H1 (cell line): ENCODE data around the gene CAMK1G. TPM values are rescaled to one million over a fixed set of nuclear protein-coding genes. Genes with fewer than 3 reads are reported as not detected.

Experiments used
- MAFK ChIP-seq: IDR thresholded peaks from 2 replicates; pipeline ENCODE4 v1.6.1; 2012; ENCODE audit warnings: low read depth, mild to moderate bottlenecking, improper control_type of control experiment, low read length
- polyA plus RNA-seq, 7 experiments: library from polyadenylated mRNA; depleted of rRNA in 3 of 7; stranded (reverse) in 5 of 7; unstranded in 2 of 7; fragments of >200 nt in 5 of 7; fragments of 200-250 nt in 2 of 7; gene quantifications; 1 replicate in 5 of 7; 2 replicates in 1 of 7; 4 replicates in 1 of 7; pipeline versions ENCODE4 v1.2.1 to v1.2.3, GENCODE V29; 2011 to 2013; ENCODE audit warnings: missing spikeins in 2 of 7, mixed read lengths in 2 of 7
- total RNA-seq: library from RNA; stranded (reverse); fragmentation: NEBNext Ultra II Directional; extraction: Animal tissue kit (Norgen Biotek cat#: 25700); gene quantifications from 2 replicates; pipeline ENCODE4 v1.2.1, GENCODE V29; 2021
- TF ChIP-seq, protein P1 (sequence below): fragments of 300-600 bp; sonication (generic); IDR thresholded peaks from 2 replicates; pipeline ENCODE4 v1.7.1; 2012; ENCODE audit warnings: low read length, moderate library complexity, mild to moderate bottlenecking, inconsistent platforms; ENCODE audit not compliant: insufficient replicate concordance
- TF ChIP-seq, protein P2 (sequence below): IDR thresholded peaks from 2 replicates; pipeline ENCODE4 v1.6.1; 2011; ENCODE audit warnings: low read length, improper control_type of control experiment
- TF ChIP-seq, protein P3 (sequence below): IDR thresholded peaks from 2 replicates; pipeline ENCODE4 v1.6.1; 2012; ENCODE audit warnings: low read length, inconsistent platforms
- TF ChIP-seq, protein P4 (sequence below): IDR thresholded peaks from 2 replicates; pipeline ENCODE4 v1.6.1; 2012; ENCODE audit warnings: inconsistent platforms

The CAMK1G gene
- total and polyA plus RNA-seq, 2 of the 8 experiments (the other 6 are each of a cell fraction or from before 2014, with no cell fraction given), result 1.00 to 1.0 TPM

DNA sequence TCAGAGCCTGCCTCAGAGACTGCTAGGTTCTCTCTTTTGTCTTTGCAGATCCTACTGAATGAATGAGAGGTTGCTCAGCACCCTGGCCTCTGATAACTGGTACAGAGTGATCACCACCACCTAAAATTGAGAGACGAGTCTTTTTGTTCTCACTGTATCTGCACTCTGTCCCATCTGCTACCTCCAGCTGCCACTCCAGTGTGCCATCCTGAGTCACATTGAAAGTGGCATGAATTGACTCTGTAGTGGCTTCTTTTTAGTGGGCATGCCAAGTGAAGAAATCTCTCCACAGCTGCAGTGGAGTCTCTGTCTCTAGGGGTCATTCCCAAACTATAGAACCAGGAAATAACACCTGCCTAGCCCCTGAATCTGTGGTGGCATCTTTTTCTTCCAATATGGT lies 14.7 kb downstream of the CAMK1G start (continued):
- TF ChIP-seq, protein P1, sequence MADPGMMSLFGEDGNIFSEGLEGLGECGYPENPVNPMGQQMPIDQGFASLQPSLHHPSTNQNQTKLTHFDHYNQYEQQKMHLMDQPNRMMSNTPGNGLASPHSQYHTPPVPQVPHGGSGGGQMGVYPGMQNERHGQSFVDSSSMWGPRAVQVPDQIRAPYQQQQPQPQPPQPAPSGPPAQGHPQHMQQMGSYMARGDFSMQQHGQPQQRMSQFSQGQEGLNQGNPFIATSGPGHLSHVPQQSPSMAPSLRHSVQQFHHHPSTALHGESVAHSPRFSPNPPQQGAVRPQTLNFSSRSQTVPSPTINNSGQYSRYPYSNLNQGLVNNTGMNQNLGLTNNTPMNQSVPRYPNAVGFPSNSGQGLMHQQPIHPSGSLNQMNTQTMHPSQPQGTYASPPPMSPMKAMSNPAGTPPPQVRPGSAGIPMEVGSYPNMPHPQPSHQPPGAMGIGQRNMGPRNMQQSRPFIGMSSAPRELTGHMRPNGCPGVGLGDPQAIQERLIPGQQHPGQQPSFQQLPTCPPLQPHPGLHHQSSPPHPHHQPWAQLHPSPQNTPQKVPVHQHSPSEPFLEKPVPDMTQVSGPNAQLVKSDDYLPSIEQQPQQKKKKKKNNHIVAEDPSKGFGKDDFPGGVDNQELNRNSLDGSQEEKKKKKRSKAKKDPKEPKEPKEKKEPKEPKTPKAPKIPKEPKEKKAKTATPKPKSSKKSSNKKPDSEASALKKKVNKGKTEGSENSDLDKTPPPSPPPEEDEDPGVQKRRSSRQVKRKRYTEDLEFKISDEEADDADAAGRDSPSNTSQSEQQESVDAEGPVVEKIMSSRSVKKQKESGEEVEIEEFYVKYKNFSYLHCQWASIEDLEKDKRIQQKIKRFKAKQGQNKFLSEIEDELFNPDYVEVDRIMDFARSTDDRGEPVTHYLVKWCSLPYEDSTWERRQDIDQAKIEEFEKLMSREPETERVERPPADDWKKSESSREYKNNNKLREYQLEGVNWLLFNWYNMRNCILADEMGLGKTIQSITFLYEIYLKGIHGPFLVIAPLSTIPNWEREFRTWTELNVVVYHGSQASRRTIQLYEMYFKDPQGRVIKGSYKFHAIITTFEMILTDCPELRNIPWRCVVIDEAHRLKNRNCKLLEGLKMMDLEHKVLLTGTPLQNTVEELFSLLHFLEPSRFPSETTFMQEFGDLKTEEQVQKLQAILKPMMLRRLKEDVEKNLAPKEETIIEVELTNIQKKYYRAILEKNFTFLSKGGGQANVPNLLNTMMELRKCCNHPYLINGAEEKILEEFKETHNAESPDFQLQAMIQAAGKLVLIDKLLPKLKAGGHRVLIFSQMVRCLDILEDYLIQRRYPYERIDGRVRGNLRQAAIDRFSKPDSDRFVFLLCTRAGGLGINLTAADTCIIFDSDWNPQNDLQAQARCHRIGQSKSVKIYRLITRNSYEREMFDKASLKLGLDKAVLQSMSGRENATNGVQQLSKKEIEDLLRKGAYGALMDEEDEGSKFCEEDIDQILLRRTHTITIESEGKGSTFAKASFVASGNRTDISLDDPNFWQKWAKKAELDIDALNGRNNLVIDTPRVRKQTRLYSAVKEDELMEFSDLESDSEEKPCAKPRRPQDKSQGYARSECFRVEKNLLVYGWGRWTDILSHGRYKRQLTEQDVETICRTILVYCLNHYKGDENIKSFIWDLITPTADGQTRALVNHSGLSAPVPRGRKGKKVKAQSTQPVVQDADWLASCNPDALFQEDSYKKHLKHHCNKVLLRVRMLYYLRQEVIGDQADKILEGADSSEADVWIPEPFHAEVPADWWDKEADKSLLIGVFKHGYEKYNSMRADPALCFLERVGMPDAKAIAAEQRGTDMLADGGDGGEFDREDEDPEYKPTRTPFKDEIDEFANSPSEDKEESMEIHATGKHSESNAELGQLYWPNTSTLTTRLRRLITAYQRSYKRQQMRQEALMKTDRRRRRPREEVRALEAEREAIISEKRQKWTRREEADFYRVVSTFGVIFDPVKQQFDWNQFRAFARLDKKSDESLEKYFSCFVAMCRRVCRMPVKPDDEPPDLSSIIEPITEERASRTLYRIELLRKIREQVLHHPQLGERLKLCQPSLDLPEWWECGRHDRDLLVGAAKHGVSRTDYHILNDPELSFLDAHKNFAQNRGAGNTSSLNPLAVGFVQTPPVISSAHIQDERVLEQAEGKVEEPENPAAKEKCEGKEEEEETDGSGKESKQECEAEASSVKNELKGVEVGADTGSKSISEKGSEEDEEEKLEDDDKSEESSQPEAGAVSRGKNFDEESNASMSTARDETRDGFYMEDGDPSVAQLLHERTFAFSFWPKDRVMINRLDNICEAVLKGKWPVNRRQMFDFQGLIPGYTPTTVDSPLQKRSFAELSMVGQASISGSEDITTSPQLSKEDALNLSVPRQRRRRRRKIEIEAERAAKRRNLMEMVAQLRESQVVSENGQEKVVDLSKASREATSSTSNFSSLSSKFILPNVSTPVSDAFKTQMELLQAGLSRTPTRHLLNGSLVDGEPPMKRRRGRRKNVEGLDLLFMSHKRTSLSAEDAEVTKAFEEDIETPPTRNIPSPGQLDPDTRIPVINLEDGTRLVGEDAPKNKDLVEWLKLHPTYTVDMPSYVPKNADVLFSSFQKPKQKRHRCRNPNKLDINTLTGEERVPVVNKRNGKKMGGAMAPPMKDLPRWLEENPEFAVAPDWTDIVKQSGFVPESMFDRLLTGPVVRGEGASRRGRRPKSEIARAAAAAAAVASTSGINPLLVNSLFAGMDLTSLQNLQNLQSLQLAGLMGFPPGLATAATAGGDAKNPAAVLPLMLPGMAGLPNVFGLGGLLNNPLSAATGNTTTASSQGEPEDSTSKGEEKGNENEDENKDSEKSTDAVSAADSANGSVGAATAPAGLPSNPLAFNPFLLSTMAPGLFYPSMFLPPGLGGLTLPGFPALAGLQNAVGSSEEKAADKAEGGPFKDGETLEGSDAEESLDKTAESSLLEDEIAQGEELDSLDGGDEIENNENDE, result no peak
- TF ChIP-seq, protein P2, sequence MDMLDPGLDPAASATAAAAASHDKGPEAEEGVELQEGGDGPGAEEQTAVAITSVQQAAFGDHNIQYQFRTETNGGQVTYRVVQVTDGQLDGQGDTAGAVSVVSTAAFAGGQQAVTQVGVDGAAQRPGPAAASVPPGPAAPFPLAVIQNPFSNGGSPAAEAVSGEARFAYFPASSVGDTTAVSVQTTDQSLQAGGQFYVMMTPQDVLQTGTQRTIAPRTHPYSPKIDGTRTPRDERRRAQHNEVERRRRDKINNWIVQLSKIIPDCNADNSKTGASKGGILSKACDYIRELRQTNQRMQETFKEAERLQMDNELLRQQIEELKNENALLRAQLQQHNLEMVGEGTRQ, result no peak
- no peak for TF ChIP-seq MAFK
- TF ChIP-seq, protein P3, sequence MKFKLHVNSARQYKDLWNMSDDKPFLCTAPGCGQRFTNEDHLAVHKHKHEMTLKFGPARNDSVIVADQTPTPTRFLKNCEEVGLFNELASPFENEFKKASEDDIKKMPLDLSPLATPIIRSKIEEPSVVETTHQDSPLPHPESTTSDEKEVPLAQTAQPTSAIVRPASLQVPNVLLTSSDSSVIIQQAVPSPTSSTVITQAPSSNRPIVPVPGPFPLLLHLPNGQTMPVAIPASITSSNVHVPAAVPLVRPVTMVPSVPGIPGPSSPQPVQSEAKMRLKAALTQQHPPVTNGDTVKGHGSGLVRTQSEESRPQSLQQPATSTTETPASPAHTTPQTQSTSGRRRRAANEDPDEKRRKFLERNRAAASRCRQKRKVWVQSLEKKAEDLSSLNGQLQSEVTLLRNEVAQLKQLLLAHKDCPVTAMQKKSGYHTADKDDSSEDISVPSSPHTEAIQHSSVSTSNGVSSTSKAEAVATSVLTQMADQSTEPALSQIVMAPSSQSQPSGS, result no peak
- TF ChIP-seq, protein P4, sequence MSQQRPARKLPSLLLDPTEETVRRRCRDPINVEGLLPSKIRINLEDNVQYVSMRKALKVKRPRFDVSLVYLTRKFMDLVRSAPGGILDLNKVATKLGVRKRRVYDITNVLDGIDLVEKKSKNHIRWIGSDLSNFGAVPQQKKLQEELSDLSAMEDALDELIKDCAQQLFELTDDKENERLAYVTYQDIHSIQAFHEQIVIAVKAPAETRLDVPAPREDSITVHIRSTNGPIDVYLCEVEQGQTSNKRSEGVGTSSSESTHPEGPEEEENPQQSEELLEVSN, result no peak
